Keratinocyte (primary cell): ENCODE data around the gene ZEB2.

ENCODE experiments used
- CTCF ChIP-seq, 3 experiments: IDR thresholded peaks in 1 of 3; conservative IDR thresholded peaks in 1 of 3; optimal IDR thresholded peaks in 1 of 3; 2 replicates in 2 of 3; 3 replicates in 1 of 3; pipeline versions ENCODE3 to v1.5.1; 2011; ENCODE audit warnings: low read length in 3 of 3, mild to moderate bottlenecking in 3 of 3, moderate library complexity in 2 of 3, control low read depth in 1 of 3, inconsistent platforms in 1 of 3; ENCODE audit not compliant: insufficient read depth in 2 of 3; ENCODE audit errors: extremely low read depth in 1 of 3
- EZH2 ChIP-seq: IDR thresholded peaks from one replicate; pipeline ENCODE4 v1.6.1; 2012; ENCODE audit warnings: inconsistent platforms, mild to moderate bottlenecking, low read length, moderate library complexity

GRCh38 chr2:144366825-144367429, 153.0 kb downstream of the ZEB2 start:
- TF ChIP-seq CTCF (optimal IDR thresholded peaks at IDR 0.05 in 1 of 3, IDR thresholded peaks at IDR 0.05 in 1 of 3, conservative IDR thresholded peaks at IDR 0.05 in 1 of 3; ENCODE audit: extremely low read depth in 1 of 3, insufficient read depth in 2 of 3, low read length in 3 of 3) (no peak), EZH2 (no peak)
